SKM-1 (cell line): ENCODE data around the gene TMEM164.
"Not testable (repeated sequence)": the region's sequence is repeated elsewhere in the genome, so short reads cannot be mapped to it uniquely, and the experiment has no call there.

ENCODE experiments used
- DNase-seq: peaks from one replicate; lab custom pipeline; 2025; ENCODE audit not compliant: unreplicated experiment; lab: John Stamatoyannopoulos, UW

The TMEM164 gene

GRCh38 chrX:110123331-110123782 lies 120.4 kb downstream of the TMEM164 start:
- DNase-seq: no peak

- DNase-seq: no peak
These were observed 122.7 kb downstream of the TMEM164 start for GRCh38 chrX:110125446-110126162.

GRCh38 chrX:110131031-110131430 lies 128.1 kb downstream of the TMEM164 start:
- DNase-seq: no peak

- no peak for DNase-seq
These were observed 129.7 kb downstream of the TMEM164 start for GRCh38 chrX:110132450-110133114.

GRCh38 chrX:110133735-110134370 lies 130.9 kb downstream of the TMEM164 start:
- no peak for DNase-seq

- no peak for DNase-seq
These were observed 132.7 kb downstream of the TMEM164 start for GRCh38 chrX:110135618-110136017.

GRCh38 chrX:110136136-110136535 lies 133.2 kb downstream of the TMEM164 start:
- DNase-seq: no peak

- no peak for DNase-seq
These were observed 135.6 kb downstream of the TMEM164 start for GRCh38 chrX:110138557-110138956.

- no peak for DNase-seq
These were observed 136.3 kb downstream of the TMEM164 start for GRCh38 chrX:110139172-110139571.

- no peak for DNase-seq
These were observed 139.2 kb downstream of the TMEM164 start for GRCh38 chrX:110142096-110142495.

GRCh38 chrX:110143454-110144210 lies 140.7 kb downstream of the TMEM164 start:
- DNase-seq: no peak

GRCh38 chrX:110145311-110145710 lies 142.4 kb downstream of the TMEM164 start:
- no peak for DNase-seq

GRCh38 chrX:110145854-110146253 lies 142.9 kb downstream of the TMEM164 start:
- no peak for DNase-seq

- no peak for DNase-seq
These were observed 143.6 kb downstream of the TMEM164 start for GRCh38 chrX:110146521-110146920.

- DNase-seq: no peak
These were observed 150.3 kb downstream of the TMEM164 start for GRCh38 chrX:110153244-110153643.

- DNase-seq: no peak
These were observed 151.0 kb downstream of the TMEM164 start for GRCh38 chrX:110153896-110154295.

- DNase-seq: not testable (repeated sequence)
These were observed 151.4 kb downstream of the TMEM164 start for GRCh38 chrX:110154328-110154727.

- no peak for DNase-seq
These were observed 152.8 kb downstream of the TMEM164 start for GRCh38 chrX:110155759-110156158.

GRCh38 chrX:110156167-110156754 lies 153.3 kb downstream of the TMEM164 start:
- DNase-seq: no peak

GRCh38 chrX:110157444-110157843 lies 154.5 kb downstream of the TMEM164 start:
- DNase-seq: no peak

GRCh38 chrX:110159235-110159634 lies 156.3 kb downstream of the TMEM164 start:
- no peak for DNase-seq
